Esophagus squamous epithelium (tissue), 5 donors: ENCODE results near the gene HEG1. TPM values are rescaled to one million over a fixed set of nuclear protein-coding genes. Genes with fewer than 3 reads are reported as not detected.
A peak's percentile ranks its signal among the peaks of the same experiment; 100 is the strongest.

Experiments
- DNase-seq: peaks from one replicate; lab custom pipeline; 2025; lab: John Stamatoyannopoulos, UW
- H3K27ac ChIP-seq, 4 donors: fragments of 200-600 bp; sonication (generic); one replicate each; pipeline ENCODE4 v1.5.1; 2016 to 2019; ENCODE audit warnings: mild to moderate bottlenecking in 1 of 4
- H3K27me3 ChIP-seq, 4 donors: fragments of 200-600 bp; sonication (generic); 1 replicate in 3 of 4; 2 replicates in 1 of 4; pipeline versions ENCODE4 v1.5.1 to v1.6.0; 2017 to 2021; ENCODE audit warnings: antibody characterized with exemption in 1 of 4
- H3K36me3 ChIP-seq, 3 donors: fragments of 200-600 bp; sonication (generic); one replicate each; pipeline ENCODE4 v1.5.1; 2016 to 2019
- H3K4me1 ChIP-seq, 3 donors: fragments of 200-600 bp; sonication (generic); one replicate each; pipeline ENCODE4 v1.5.1; 2017 to 2019
- H3K4me3 ChIP-seq, 4 donors: fragments of 200-600 bp; sonication (generic); 1 replicate in 3 of 4; 2 replicates in 1 of 4; pipeline ENCODE4 v1.5.1; 2016 to 2019; ENCODE audit warnings: mild to moderate bottlenecking in 2 of 4, moderate library complexity in 1 of 4
- H3K9me3 ChIP-seq, 3 donors: fragments of 200-600 bp; sonication (generic); one replicate each; pipeline ENCODE4 v1.5.1; 2016 to 2019
- CTCF ChIP-seq, 6 experiments: fragments of 450-650 bp in 4 of 6; fragments of 200-600 bp in 2 of 6; sonication (generic) in 2 of 6; IDR thresholded peaks; one replicate each; pipeline ENCODE4 v1.5.1; 2016 to 2019; ENCODE audit warnings: antibody characterized with exemption in 6 of 6, mild to moderate bottlenecking in 4 of 6, moderate library complexity in 4 of 6
- POLR2A ChIP-seq, 4 donors: fragments of 450-650 bp; IDR thresholded peaks; one replicate each; pipeline ENCODE4 v1.6.1; 2017; ENCODE audit warnings: antibody characterized with exemption in 4 of 4, mild to moderate bottlenecking in 4 of 4, moderate library complexity in 3 of 4
- WGBS, 2 donors: methylation state at CpG; one replicate each; pipeline ENCODE4 v1.1.5; 2018; 5-methylcytosine and 5-hydroxymethylcytosine counted together
- intact Hi-C: fragments of 100-400 bp; cut with DNase I; formaldehyde crosslinking; loops from one replicate; pipeline ENCODE4 v1.15.0; 2022
- total RNA-seq, 4 donors: library from RNA; depleted of rRNA; stranded (reverse); fragments of >200 nt; gene quantifications; one replicate each; pipeline ENCODE4 v1.1.0, GENCODE V29; 2016
- donor health status: DM: yes; HTN: yes; CAD: no.

The HEG1 gene
- total RNA-seq = 10 to 100 TPM; 13.3 to 37.2 (median 22.5) TPM

GRCh38 chr3:125055913-125056745, at the start of gene HEG1:
HEG1 (minus strand) TSS chr3:125055997; CDS start chr3:125055890, 107 bp downstream.
- Histone ChIP-seq H3K9me3 (no peaks in the 10 kb centered on the region), H3K27me3 (no peaks in the 10 kb centered on the region), H3K4me3 (peak within 1 kb of the TSS; percentile 62 to 89 (median 77)), H3K27ac (peak within 1 kb of the TSS; percentile 87 to 99 (median 92)), H3K4me1 (peaks cover 39 to 68% (median 43%) of the 10 kb centered on the region in 3 donors), H3K36me3 (no peaks in the 10 kb centered on the region)
- DNase-seq = peak; percentile 26
- WGBS, 2 donors = 3 to 13% methylated on average over 10 to 16 of the region's 67 CpGs
- intact Hi-C loops = loop anchor here (10.0 kb wide), 1 partner anchor 89 kb away; no protein-coding TSS in a partner anchor
- TF ChIP-seq POLR2A (IDR thresholded peaks at IDR 0.05) (peak in 2 of 4 donors; percentile 65 to 77), CTCF (IDR thresholded peaks at IDR 0.05) (no peak)

- WGBS, 2 donors = 69 to 83% methylated on average over 1 of the region's 1 CpG
- no peak for DNase-seq
- TF ChIP-seq CTCF (IDR thresholded peaks at IDR 0.05) = no peak
- TF ChIP-seq POLR2A (IDR thresholded peaks at IDR 0.05) = no peak
Observed at GRCh38 chr3:125105116-125105515, 49.3 kb upstream of the HEG1 start.

GRCh38 chr3:125104639-125105038, 48.8 kb upstream of the HEG1 start:
- no peaks in the 10 kb centered on the region for H3K9me3 ChIP-seq
- H3K27me3 ChIP-seq = no peaks in the 10 kb centered on the region
- no peak overlapping the region for H3K4me3 ChIP-seq
- no peaks in the 10 kb centered on the region for H3K36me3 ChIP-seq
- intact Hi-C loops = no loop called here
- DNase-seq = no peak
- TF ChIP-seq CTCF (IDR thresholded peaks at IDR 0.05) (no peak), POLR2A (IDR thresholded peaks at IDR 0.05) (no peak)
- H3K27ac ChIP-seq = no peak overlapping the region
- H3K4me1 ChIP-seq = peaks cover 15 to 28% (median 17%) of the 10 kb centered on the region in 3 donors
- 88 to 100% methylated on average over 1 of the region's 1 CpG for WGBS, 2 donors

More at GRCh38 chr3:125105116-125105515, 49.3 kb upstream of the HEG1 start:
- Histone ChIP-seq H3K36me3 (no peaks in the 10 kb centered on the region), H3K4me1 (peaks cover 15 to 33% (median 22%) of the 10 kb centered on the region in 3 donors), H3K4me3 (no peak overlapping the region), H3K27me3 (no peaks in the 10 kb centered on the region), H3K9me3 (no peaks in the 10 kb centered on the region), H3K27ac (no peak overlapping the region)
- intact Hi-C loops = no loop called here

GRCh38 chr3:125103406-125103805, 47.6 kb upstream of the HEG1 start:
- Histone ChIP-seq H3K9me3 (no peaks in the 10 kb centered on the region), H3K4me3 (no peak overlapping the region), H3K27ac (no peak overlapping the region), H3K36me3 (no peaks in the 10 kb centered on the region), H3K4me1 (peaks cover 10 to 19% (median 11%) of the 10 kb centered on the region in 3 donors), H3K27me3 (no peaks in the 10 kb centered on the region)
- 82 to 100% methylated on average over 1 of the region's 1 CpG for WGBS, 2 donors
- intact Hi-C loops = no loop called here
- TF ChIP-seq POLR2A (IDR thresholded peaks at IDR 0.05) (no peak), CTCF (IDR thresholded peaks at IDR 0.05) (no peak)
- no peak for DNase-seq

GRCh38 chr3:125102470-125102869, 46.7 kb upstream of the HEG1 start:
- intact Hi-C loops = no loop called here
- H3K9me3 ChIP-seq = no peaks in the 10 kb centered on the region
- H3K36me3 ChIP-seq = no peaks in the 10 kb centered on the region
- DNase-seq = no peak
- H3K27me3 ChIP-seq = no peaks in the 10 kb centered on the region
- H3K4me1 ChIP-seq = peaks cover 2 to 9% (median 3%) of the 10 kb centered on the region in 3 donors
- no peak overlapping the region for H3K27ac ChIP-seq
- no peak overlapping the region for H3K4me3 ChIP-seq
- no peak for TF ChIP-seq POLR2A (IDR thresholded peaks at IDR 0.05)
- no peak for TF ChIP-seq CTCF (IDR thresholded peaks at IDR 0.05)
- WGBS, 2 donors = 69 to 70% methylated on average over 6 of the region's 6 CpGs
